Testis (tissue), 3 donors: Measurements from ENCODE around the gene NRXN3. TPM values are rescaled to one million over a fixed set of nuclear protein-coding genes. Genes with fewer than 3 reads are reported as not detected.

Experiments used
- DNase-seq: peaks from one replicate; pipeline ENCODE4 v3.0.0-alpha.2; 2019
- H3K27ac ChIP-seq, 2 donors: fragments of 200-600 bp; sonication (generic); one replicate each; pipeline ENCODE4 v1.5.1; 2019
- H3K27me3 ChIP-seq: fragments of 200-600 bp; sonication (generic); one replicate; pipeline ENCODE4 v1.5.1; 2019
- H3K36me3 ChIP-seq: fragments of 200-600 bp; sonication (generic); one replicate; pipeline ENCODE4 v1.5.1; 2017; ENCODE audit warnings: low read depth; ENCODE audit errors: missing control alignments
- H3K4me1 ChIP-seq: fragments of 200-600 bp; sonication (generic); one replicate; pipeline ENCODE4 v1.5.1; 2019
- H3K4me3 ChIP-seq, 2 donors: fragments of 200-600 bp; sonication (generic); one replicate each; pipeline ENCODE4 v1.5.1; 2017 to 2019
- H3K9me3 ChIP-seq: fragments of 200-600 bp; sonication (generic); one replicate; pipeline ENCODE4 v1.5.1; 2017
- CTCF ChIP-seq, 3 experiments: fragments of 450-650 bp in 2 of 3; fragments of 200-600 bp in 1 of 3; sonication (generic) in 1 of 3; IDR thresholded peaks; one replicate each; pipeline ENCODE4 v1.5.1; 2016 to 2019; ENCODE audit warnings: antibody characterized with exemption in 3 of 3, mild to moderate bottlenecking in 2 of 3, moderate library complexity in 1 of 3
- POLR2A ChIP-seq: fragments of 450-650 bp; IDR thresholded peaks from one replicate; pipeline ENCODE4 v1.6.1; 2017; ENCODE audit warnings: antibody characterized with exemption, mild to moderate bottlenecking, moderate library complexity
- WGBS, 2 donors: methylation state at CpG; one replicate each; pipeline ENCODE4 v1.1.5; 2018; 5-methylcytosine and 5-hydroxymethylcytosine counted together
- intact Hi-C: fragments of 100-400 bp; cut with DNase I; formaldehyde crosslinking; loops from one replicate; pipeline ENCODE4 v1.15.1; 2023; ENCODE audit warnings: low total_unique reads
- polyA plus RNA-seq: library from polyadenylated mRNA; stranded (reverse); fragments of 350-450 nt; fragmentation: Illumina TruSeq; extraction: RNeasy Lipid Tissue Mini Kit (QIAGEN cat#74804); gene quantifications from one replicate; pipeline ENCODE4 v1.2.3, GENCODE V29; 2014; ENCODE audit warnings: low read depth, low replicate concordance; ENCODE audit not compliant: insufficient read depth
- total RNA-seq, 2 donors: library from RNA; depleted of rRNA; stranded (reverse); fragments of >200 nt; gene quantifications; one replicate each; pipeline ENCODE4 v1.2.3, GENCODE V29; 2016

The NRXN3 gene
- total and polyA plus RNA-seq, 3 donors from 2014 or later, result 3.5 to 8.0 (median 3.9) TPM

GRCh38 chr14:78154827-78155226 lies 15.3 kb upstream of the NRXN3 start:
- Histone ChIP-seq H3K4me1 (no peaks in the 10 kb centered on the region), H3K36me3 (no peaks in the 10 kb centered on the region), H3K27ac (no peak overlapping the region), H3K9me3 (no peaks in the 10 kb centered on the region), H3K4me3 (no peak overlapping the region), H3K27me3 (no peaks in the 10 kb centered on the region)
- TF ChIP-seq CTCF (IDR thresholded peaks at IDR 0.05) (no peak), POLR2A (no peak)
- intact Hi-C loops, result no loop called here
- 59 to 79% methylated on average over 2 of the region's 2 CpGs for WGBS, 2 donors
- no peak for DNase-seq

- H3K27ac ChIP-seq, result no peak overlapping the region
- H3K4me3 ChIP-seq, result no peak overlapping the region
- H3K36me3 ChIP-seq, result no peaks in the 10 kb centered on the region
Observed at GRCh38 chr14:78156196-78156595, 14.0 kb upstream of the NRXN3 start.

GRCh38 chr14:78157494-78158437 lies 12.4 kb upstream of the NRXN3 start:
- Histone ChIP-seq H3K9me3 (no peaks in the 10 kb centered on the region), H3K27me3 (no peaks in the 10 kb centered on the region), H3K27ac (no peak overlapping the region), H3K4me1 (no peaks in the 10 kb centered on the region), H3K4me3 (no peak overlapping the region), H3K36me3 (no peaks in the 10 kb centered on the region)
- intact Hi-C loops, result no loop called here
- DNase-seq, result peak; percentile 60
- 29 to 34% methylated on average over 15 of the region's 15 CpGs for WGBS, 2 donors
- no peak for TF ChIP-seq CTCF (IDR thresholded peaks at IDR 0.05)
- TF ChIP-seq POLR2A, result no peak

More at GRCh38 chr14:78156196-78156595, 14.0 kb upstream of the NRXN3 start:
- WGBS, 2 donors, result 87 to 92% methylated on average over 2 of the region's 2 CpGs
- intact Hi-C loops, result no loop called here
- DNase-seq, result no peak
- TF ChIP-seq POLR2A (no peak), CTCF (IDR thresholded peaks at IDR 0.05) (no peak)
- no peaks in the 10 kb centered on the region for H3K27me3 ChIP-seq
- H3K9me3 ChIP-seq, result no peaks in the 10 kb centered on the region
- H3K4me1 ChIP-seq, result no peaks in the 10 kb centered on the region

- no peaks in the 10 kb centered on the region for H3K27me3 ChIP-seq
- no peaks in the 10 kb centered on the region for H3K9me3 ChIP-seq
- H3K4me3 ChIP-seq, result no peak overlapping the region
- TF ChIP-seq POLR2A (no peak), CTCF (IDR thresholded peaks at IDR 0.05) (no peak)
- DNase-seq, result no peak
- no peak overlapping the region for H3K27ac ChIP-seq
- H3K36me3 ChIP-seq, result no peaks in the 10 kb centered on the region
- intact Hi-C loops, result no loop called here
- 80 to 81% methylated on average over 5 of the region's 5 CpGs for WGBS, 2 donors
- H3K4me1 ChIP-seq, result no peaks in the 10 kb centered on the region
Observed at GRCh38 chr14:78162202-78162601, 8.0 kb upstream of the NRXN3 start.
